Renal cortex interstitium (tissue), 3 donors: Measurements from ENCODE around the gene IP6K3. TPM values are rescaled to one million over a fixed set of nuclear protein-coding genes. Genes with fewer than 3 reads are reported as not detected.

Experiments
- polyA plus RNA-seq, 3 donors: library from polyadenylated mRNA; unstranded; fragments of 120-200 nt; gene quantifications; one replicate each; pipeline ENCODE4 v1.2.1, GENCODE V29; 2013; ENCODE audit not compliant: insufficient read length in 3 of 3

IP6K3 gene
- polyA plus RNA-seq, 3 donors = 0.93 to 1.1 (median 1.1) TPM

Other genes with a start within 250 kb of the IP6K3 start
- 10 to 100 TPM; 21.0 to 24.1 (median 21.7) TPM for gene BAK1, start 166.6 kb downstream of the IP6K3 start, polyA plus RNA-seq
- 10 to 100 TPM in 1 of 3 donors, 1 to 10 TPM in 2; 7.2 to 12.4 (median 8.6) TPM for gene ITPR3, start 125.6 kb downstream of the IP6K3 start, polyA plus RNA-seq
- 10 to 100 TPM; 58.5 to 68.6 (median 65.6) TPM for gene UQCC2, start 35.2 kb downstream of the IP6K3 start, polyA plus RNA-seq
- gene LEMD2, start 42.2 kb upstream of the IP6K3 start, polyA plus RNA-seq = 10 to 100 TPM; 65.9 to 78.7 (median 66.1) TPM
- gene MLN, start 57.1 kb upstream of the IP6K3 start, polyA plus RNA-seq = 1 to 10 TPM; 1.5 to 2.2 (median 1.9) TPM